Omental fat pad (tissue), 4 donors: ENCODE measurements around the gene DAGLA. TPM values are rescaled to one million over a fixed set of nuclear protein-coding genes. Genes with fewer than 3 reads are reported as not detected.

Source experiments
- ATAC-seq: fragments of 150-250 bp; one replicate; pipeline ENCODE4 v1.9.1; 2016; ENCODE audit warnings: mild to moderate bottlenecking, moderate library complexity; ENCODE audit not compliant: low FRiP score
- DNase-seq: peaks from one replicate; pipeline ENCODE4 v3.0.0-alpha.2; 2019; ENCODE audit warnings: low spot score
- CTCF ChIP-seq, 3 donors: fragments of 450-650 bp; IDR thresholded peaks; one replicate each; pipeline ENCODE4 v1.5.1; 2016 to 2017; ENCODE audit warnings: antibody characterized with exemption in 3 of 3, mild to moderate bottlenecking in 3 of 3, moderate library complexity in 2 of 3
- total RNA-seq, 4 donors: library from RNA; depleted of rRNA; stranded (reverse); fragments of >200 nt; gene quantifications; one replicate each; pipeline ENCODE4 v1.1.0, GENCODE V29; 2016

Gene DAGLA
- total RNA-seq, 4 donors from 2014 or later, result 1.4 to 4.6 (median 2.8) TPM

- no peak for TF ChIP-seq CTCF (IDR thresholded peaks at IDR 0.05)
Observed at GRCh38 chr11:61793083-61793828, 113.1 kb downstream of the DAGLA start.

GRCh38 chr11:61793829-61794204, 113.6 kb downstream of the DAGLA start:
- TF ChIP-seq CTCF (IDR thresholded peaks at IDR 0.05), result no peak
- ATAC-seq, result no peak
- DNase-seq, result no peak

More at GRCh38 chr11:61793083-61793828, 113.1 kb downstream of the DAGLA start:
- ATAC-seq (peak; percentile 4), DNase-seq (no peak)

- TF ChIP-seq CTCF (IDR thresholded peaks at IDR 0.05), result no peak
- no peak for ATAC-seq
- no peak for DNase-seq
Observed at GRCh38 chr11:61794579-61794978, 114.4 kb downstream of the DAGLA start.

GRCh38 chr11:61795459-61795858, 115.3 kb downstream of the DAGLA start:
- no peak for TF ChIP-seq CTCF (IDR thresholded peaks at IDR 0.05)
- DNase-seq (no peak), ATAC-seq (no peak)

- no peak for TF ChIP-seq CTCF (IDR thresholded peaks at IDR 0.05)
- ATAC-seq (no peak), DNase-seq (no peak)
Observed at GRCh38 chr11:61795876-61796526, 115.8 kb downstream of the DAGLA start.

Other genes with a start within 250 kb of the DAGLA start
- gene LRRC10B, start 171.6 kb upstream of the DAGLA start, total RNA-seq, result 1 to 10 TPM; 1.1 to 2.0 (median 1.7) TPM
- gene SYT7, start 99.3 kb upstream of the DAGLA start, total RNA-seq, result 1 to 10 TPM; 1.6 to 6.6 (median 4.4) TPM
- 10 to 100 TPM in 3 of 4 donors, under 1 TPM in 1; 0.16 to 55.1 (median 29.5) TPM for gene MYRF, start 72.2 kb downstream of the DAGLA start, total RNA-seq
- gene TMEM258, start 112.2 kb downstream of the DAGLA start, total RNA-seq, result 10 to 100 TPM; 27.9 to 52.6 (median 43.4) TPM
- gene FEN1, start 112.5 kb downstream of the DAGLA start, total RNA-seq, result 1 to 10 TPM; 4.7 to 8.9 (median 6.7) TPM
- gene FADS1, start 136.6 kb downstream of the DAGLA start, total RNA-seq, result 10 to 100 TPM; 20.1 to 49.1 (median 22.0) TPM
- gene FADS2, start 147.9 kb downstream of the DAGLA start, total RNA-seq, result 10 to 100 TPM in 3 of 4 donors, 1 to 10 TPM in 1; 7.8 to 40.1 (median 16.2) TPM
- 100 to 1,000 TPM; 111 to 285 (median 246) TPM for gene FADS3, start 211.2 kb downstream of the DAGLA start, total RNA-seq
- gene RAB3IL1, start 237.2 kb downstream of the DAGLA start, total RNA-seq, result 10 to 100 TPM; 18.5 to 37.8 (median 25.4) TPM